Astrocyte (in vitro differentiated cells and primary cell): ENCODE measurements around the gene UBXN4. TPM values are rescaled to one million over a fixed set of nuclear protein-coding genes. Genes with fewer than 3 reads are reported as not detected.
"Not testable (repeated sequence)": the region's sequence is repeated elsewhere in the genome, so short reads cannot be mapped to it uniquely, and the experiment has no call there.

ENCODE experiments used
- DNase-seq: peaks from one replicate; pipeline ENCODE4 v3.0.0-alpha.2; 2010; ENCODE audit warnings: low read depth
- FAIRE-seq: peaks from 2 replicates; lab custom pipeline; 2011; peaks lifted over from hg19 to GRCh38; lab: Jason Lieb, UNC
- H2AFZ ChIP-seq: 2 replicates; pipeline ENCODE4 v1.6.0; 2012; ENCODE audit warnings: low read depth, low read length, inconsistent platforms
- H3K27ac ChIP-seq: 2 replicates; pipeline ENCODE4 v1.5.1; 2011; ENCODE audit warnings: low read depth, low read length, inconsistent platforms
- H3K27me3 ChIP-seq: 2 replicates; pipeline ENCODE4 v1.6.0; 2011; ENCODE audit warnings: low read length, inconsistent platforms; ENCODE audit not compliant: insufficient read depth
- H3K36me3 ChIP-seq: 2 replicates; pipeline ENCODE4 v1.5.1; 2011; ENCODE audit warnings: low read length, inconsistent platforms; ENCODE audit not compliant: insufficient read depth
- H3K4me1 ChIP-seq: 2 replicates; pipeline ENCODE4 v1.5.1; 2011; ENCODE audit warnings: low read length, inconsistent platforms; ENCODE audit not compliant: insufficient read depth
- H3K4me2 ChIP-seq: 2 replicates; pipeline ENCODE4 v1.6.0; 2012; ENCODE audit warnings: low read length, inconsistent platforms
- H3K4me3 ChIP-seq: 2 replicates; pipeline ENCODE4 v1.5.1; 2011; ENCODE audit warnings: low read depth, mild to moderate bottlenecking, low read length, inconsistent platforms; ENCODE audit not compliant: insufficient read depth
- H3K79me2 ChIP-seq: 2 replicates; pipeline ENCODE4 v1.6.0; 2012; ENCODE audit warnings: mild to moderate bottlenecking, low read length, inconsistent platforms; ENCODE audit not compliant: insufficient read depth
- H3K9ac ChIP-seq: 2 replicates; pipeline ENCODE4 v1.6.0; 2012; ENCODE audit warnings: mild to moderate bottlenecking, low read length, inconsistent platforms
- H3K9me3 ChIP-seq: 2 replicates; pipeline ENCODE4 v1.5.1; 2012; ENCODE audit warnings: low read depth, mild to moderate bottlenecking, low read length, inconsistent platforms; ENCODE audit not compliant: insufficient read depth
- H4K20me1 ChIP-seq: 2 replicates; pipeline ENCODE4 v1.6.0; 2012; ENCODE audit warnings: low read length, inconsistent platforms; ENCODE audit not compliant: insufficient read depth
- H3K27ac Mint-ChIP-seq: one replicate; pipeline ENCODE4 v1.8.0; 2021; ENCODE audit warnings: mild to moderate bottlenecking, mixed read lengths; ENCODE audit not compliant: unreplicated experiment
- H3K27me3 Mint-ChIP-seq: one replicate; pipeline ENCODE4 v1.8.0; 2021; ENCODE audit warnings: low read depth, mixed read lengths; ENCODE audit not compliant: unreplicated experiment
- H3K36me3 Mint-ChIP-seq: one replicate; pipeline ENCODE4 v1.8.0; 2021; ENCODE audit warnings: low read depth, mixed read lengths; ENCODE audit not compliant: unreplicated experiment
- H3K4me1 Mint-ChIP-seq: one replicate; pipeline ENCODE4 v1.8.0; 2021; ENCODE audit warnings: low read depth, mixed read lengths; ENCODE audit not compliant: unreplicated experiment
- H3K4me3 Mint-ChIP-seq: one replicate; pipeline ENCODE4 v1.8.0; 2021; ENCODE audit warnings: mild to moderate bottlenecking, moderate library complexity, mixed read lengths; ENCODE audit not compliant: unreplicated experiment
- H3K9me3 Mint-ChIP-seq: one replicate; pipeline ENCODE4 v1.8.0; 2021; ENCODE audit warnings: mild to moderate bottlenecking, mixed read lengths; ENCODE audit not compliant: unreplicated experiment
- EZH2 ChIP-seq: IDR thresholded peaks from 2 replicates; pipeline ENCODE4 v1.6.1; 2012; ENCODE audit warnings: mild to moderate bottlenecking, low read length, inconsistent platforms; ENCODE audit not compliant: insufficient read depth
- total RNA-seq: library from RNA; stranded (reverse); gene quantifications from 2 replicates; pipeline ENCODE4 v1.2.1, GENCODE V29; 2021
- TF ChIP-seq, protein P1 (sequence below): IDR thresholded peaks from 2 replicates; pipeline ENCODE4 v1.5.1; 2011; ENCODE audit warnings: low read depth, mild to moderate bottlenecking, inconsistent platforms, low read length, moderate library complexity; ENCODE audit not compliant: insufficient read depth

UBXN4 gene
- total RNA-seq, 1 donor from 2014 or later = 79.4 TPM

DNA sequence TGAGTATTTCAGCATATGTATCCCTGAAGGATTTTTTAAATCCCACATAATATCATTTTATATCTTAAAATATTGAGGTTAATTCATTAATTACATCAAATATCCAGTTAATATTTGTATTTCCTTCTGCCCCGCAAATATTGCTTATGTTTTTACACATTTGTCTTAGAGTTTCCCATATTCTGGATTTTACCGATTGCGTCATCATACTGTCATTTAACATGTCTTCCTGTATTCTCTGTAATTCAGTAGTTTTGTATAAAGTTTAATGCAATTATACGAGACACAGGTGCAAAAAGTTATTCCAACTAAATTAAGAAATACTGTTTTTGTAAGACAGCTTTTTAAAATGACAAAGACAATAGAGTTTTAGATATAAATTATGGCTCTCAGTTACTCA, 33.5 kb upstream of the UBXN4 start:
- H3K9me3 ChIP-seq = no peaks in the 10 kb centered on the region
- Mint-ChIP-seq H3K4me1 (no peaks in the 10 kb centered on the region), H3K36me3 (no peaks in the 10 kb centered on the region), H3K27ac (no peak overlapping the region), H3K4me3 (no peak overlapping the region), H3K9me3 (no peaks in the 10 kb centered on the region), H3K27me3 (no peaks in the 10 kb centered on the region)
- H3K9ac ChIP-seq = no peak overlapping the region
- DNase-seq (no peak), FAIRE-seq (no peak)
- TF ChIP-seq, protein P1, sequence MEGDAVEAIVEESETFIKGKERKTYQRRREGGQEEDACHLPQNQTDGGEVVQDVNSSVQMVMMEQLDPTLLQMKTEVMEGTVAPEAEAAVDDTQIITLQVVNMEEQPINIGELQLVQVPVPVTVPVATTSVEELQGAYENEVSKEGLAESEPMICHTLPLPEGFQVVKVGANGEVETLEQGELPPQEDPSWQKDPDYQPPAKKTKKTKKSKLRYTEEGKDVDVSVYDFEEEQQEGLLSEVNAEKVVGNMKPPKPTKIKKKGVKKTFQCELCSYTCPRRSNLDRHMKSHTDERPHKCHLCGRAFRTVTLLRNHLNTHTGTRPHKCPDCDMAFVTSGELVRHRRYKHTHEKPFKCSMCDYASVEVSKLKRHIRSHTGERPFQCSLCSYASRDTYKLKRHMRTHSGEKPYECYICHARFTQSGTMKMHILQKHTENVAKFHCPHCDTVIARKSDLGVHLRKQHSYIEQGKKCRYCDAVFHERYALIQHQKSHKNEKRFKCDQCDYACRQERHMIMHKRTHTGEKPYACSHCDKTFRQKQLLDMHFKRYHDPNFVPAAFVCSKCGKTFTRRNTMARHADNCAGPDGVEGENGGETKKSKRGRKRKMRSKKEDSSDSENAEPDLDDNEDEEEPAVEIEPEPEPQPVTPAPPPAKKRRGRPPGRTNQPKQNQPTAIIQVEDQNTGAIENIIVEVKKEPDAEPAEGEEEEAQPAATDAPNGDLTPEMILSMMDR = no peak
- no peak for TF ChIP-seq EZH2
- no peaks in the 10 kb centered on the region for H3K27me3 ChIP-seq
- H3K27ac ChIP-seq = no peak overlapping the region
- no peaks in the 10 kb centered on the region for H3K36me3 ChIP-seq
- H3K4me2 ChIP-seq = no peak overlapping the region
- no peaks in the 10 kb centered on the region for H4K20me1 ChIP-seq
- H2AFZ ChIP-seq = no peak overlapping the region
- no peaks in the 10 kb centered on the region for H3K79me2 ChIP-seq
- H3K4me3 ChIP-seq = no peak overlapping the region
- no peaks in the 10 kb centered on the region for H3K4me1 ChIP-seq

DNA sequence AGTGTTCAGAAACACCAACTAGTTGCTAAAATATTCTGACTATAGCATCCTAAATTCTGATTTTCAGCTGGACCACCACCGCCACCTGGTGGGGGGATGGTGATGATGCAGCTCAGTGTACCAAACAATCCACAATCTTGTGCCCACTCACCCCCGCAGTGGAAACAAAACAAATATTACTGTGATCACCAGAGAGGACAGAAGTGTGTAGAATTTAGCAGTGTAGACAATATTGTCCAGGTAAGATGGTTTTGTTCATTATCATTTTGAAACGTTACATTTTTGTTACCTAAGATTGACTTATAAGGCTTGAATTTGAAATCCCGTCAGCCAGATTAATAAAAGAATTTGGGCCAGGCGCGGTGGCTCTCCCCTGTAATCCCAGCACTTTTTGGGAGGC, 31.7 kb upstream of the UBXN4 start:
- no peak for TF ChIP-seq EZH2
- TF ChIP-seq, protein P1 = peak; percentile 95
- Mint-ChIP-seq H3K36me3 (peaks cover 3% of the 10 kb centered on the region), H3K4me1 (no peaks in the 10 kb centered on the region), H3K4me3 (no peak overlapping the region), H3K27me3 (no peaks in the 10 kb centered on the region), H3K9me3 (no peaks in the 10 kb centered on the region), H3K27ac (no peak overlapping the region)
- no peaks in the 10 kb centered on the region for H3K79me2 ChIP-seq
- H3K9ac ChIP-seq = no peak overlapping the region
- no peak overlapping the region for H3K27ac ChIP-seq
- H3K27me3 ChIP-seq = no peaks in the 10 kb centered on the region
- no peaks in the 10 kb centered on the region for H3K9me3 ChIP-seq
- H3K4me2 ChIP-seq = no peak overlapping the region
- no peaks in the 10 kb centered on the region for H3K4me1 ChIP-seq
- DNase-seq (no peak), FAIRE-seq (peak; percentile 60)
- H2AFZ ChIP-seq = no peak overlapping the region
- H4K20me1 ChIP-seq = no peaks in the 10 kb centered on the region
- no peaks in the 10 kb centered on the region for H3K36me3 ChIP-seq
- H3K4me3 ChIP-seq = no peak overlapping the region

DNA sequence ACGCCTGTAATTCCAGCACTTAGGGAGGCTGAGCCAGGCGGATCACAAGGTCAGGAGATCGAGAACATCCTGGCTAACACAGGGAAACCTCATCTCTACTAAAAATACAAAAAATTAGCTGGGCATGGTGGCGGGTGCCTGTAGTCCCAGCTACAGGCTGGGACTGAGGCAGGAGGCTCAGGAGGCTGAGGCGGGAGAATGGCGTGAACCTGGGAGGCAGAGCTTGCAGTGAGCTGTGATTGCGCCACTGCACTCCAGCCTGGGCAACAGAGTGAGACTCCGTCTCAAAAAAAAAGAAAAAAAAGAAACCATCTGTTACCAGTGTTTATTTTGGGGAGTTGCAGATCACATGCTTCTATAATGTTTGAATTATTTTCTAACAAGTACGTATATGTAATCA, 26.6 kb upstream of the UBXN4 start:
- not testable (repeated sequence) for FAIRE-seq, DNase-seq, H3K9me3 ChIP-seq, H3K27me3 Mint-ChIP-seq, H3K27ac Mint-ChIP-seq, H3K4me1 Mint-ChIP-seq, H3K4me3 Mint-ChIP-seq, H3K4me1 ChIP-seq, H3K9me3 Mint-ChIP-seq, H3K9ac ChIP-seq, H4K20me1 ChIP-seq, H2AFZ ChIP-seq, H3K27me3 ChIP-seq, H3K79me2 ChIP-seq, H3K4me3 ChIP-seq, H3K4me2 ChIP-seq, H3K27ac ChIP-seq, H3K36me3 Mint-ChIP-seq
- peaks cover 11% of the 10 kb centered on the region for H3K36me3 ChIP-seq
